HepG2 (cell line): ENCODE data around the gene SFRP2.

Experiments
- FOXA3 ChIP-seq: IDR thresholded peaks from 2 replicates; pipeline ENCODE4 v1.6.1; 2016; ENCODE audit warnings: missing genetic modification reagents, missing compliant biosample characterization
- POLR2A ChIP-seq, 2 experiments: IDR thresholded peaks; 2 replicates each; pipeline ENCODE4 v1.6.1; 2011; ENCODE audit warnings: low read depth in 2 of 2, low read length in 2 of 2, mild to moderate bottlenecking in 1 of 2, moderate library complexity in 1 of 2; ENCODE audit not compliant: insufficient read depth in 1 of 2
- SOX5 ChIP-seq: IDR thresholded peaks from 2 replicates; pipeline ENCODE4 v1.6.1; 2016; ENCODE audit warnings: borderline replicate concordance
- SUZ12 ChIP-seq: fragments of 150-350 bp; IDR thresholded peaks from 2 replicates; pipeline ENCODE4 v1.6.1; 2014; ENCODE audit warnings: low read depth, low read length
- ZNF335 ChIP-seq: sonication (generic); formaldehyde crosslinking; IDR thresholded peaks from 2 replicates; pipeline ENCODE4 v1.4.0; 2020; ENCODE audit warnings: missing genetic modification reagents
- TF ChIP-seq, protein P1 (sequence below): sonication (generic); formaldehyde crosslinking; IDR thresholded peaks from 2 replicates; pipeline ENCODE4 v1.5.0; 2020; ENCODE audit warnings: mild to moderate bottlenecking, missing genetic modification reagents, moderate library complexity
- TF ChIP-seq, protein P2 (sequence below): IDR thresholded peaks from 2 replicates; pipeline ENCODE4 v1.6.1; 2016; ENCODE audit warnings: low read depth, missing genetic modification reagents, missing compliant biosample characterization
- TF ChIP-seq, protein P3 (sequence below): sonication (generic); formaldehyde crosslinking; IDR thresholded peaks from 2 replicates; pipeline ENCODE4 v1.4.0; 2020; ENCODE audit warnings: mild to moderate bottlenecking, missing genetic modification reagents

DNA sequence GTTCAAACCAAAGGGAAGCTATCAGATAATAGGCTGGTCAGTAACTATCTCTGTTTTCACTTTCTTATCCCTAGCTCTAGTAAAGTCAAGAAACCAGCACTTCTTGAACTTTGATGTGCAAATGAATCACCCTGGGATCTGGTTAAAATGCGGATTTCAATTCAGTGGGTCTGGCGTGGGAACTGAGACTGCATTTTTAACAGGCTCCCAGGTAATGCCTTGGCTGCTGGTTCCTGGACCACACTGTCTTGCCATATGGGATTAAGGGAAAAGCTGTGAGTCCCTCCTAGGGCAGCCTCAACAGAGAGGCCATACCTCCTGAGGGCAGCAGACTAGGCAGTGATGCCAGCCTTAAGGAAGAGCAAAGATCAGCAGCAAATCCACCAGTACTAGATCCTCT is 30.7 kb downstream of the SFRP2 start:
- TF ChIP-seq POLR2A (IDR thresholded peaks at IDR 0.05; ENCODE audit: insufficient read depth in 1 of 2, low read depth in 2 of 2, low read length in 2 of 2) (no peak), SUZ12 (no peak), ZNF335 (CRISPR knock-in tag) (no peak), SOX5 (no peak), FOXA3 (no peak)
- TF ChIP-seq, protein P1, sequence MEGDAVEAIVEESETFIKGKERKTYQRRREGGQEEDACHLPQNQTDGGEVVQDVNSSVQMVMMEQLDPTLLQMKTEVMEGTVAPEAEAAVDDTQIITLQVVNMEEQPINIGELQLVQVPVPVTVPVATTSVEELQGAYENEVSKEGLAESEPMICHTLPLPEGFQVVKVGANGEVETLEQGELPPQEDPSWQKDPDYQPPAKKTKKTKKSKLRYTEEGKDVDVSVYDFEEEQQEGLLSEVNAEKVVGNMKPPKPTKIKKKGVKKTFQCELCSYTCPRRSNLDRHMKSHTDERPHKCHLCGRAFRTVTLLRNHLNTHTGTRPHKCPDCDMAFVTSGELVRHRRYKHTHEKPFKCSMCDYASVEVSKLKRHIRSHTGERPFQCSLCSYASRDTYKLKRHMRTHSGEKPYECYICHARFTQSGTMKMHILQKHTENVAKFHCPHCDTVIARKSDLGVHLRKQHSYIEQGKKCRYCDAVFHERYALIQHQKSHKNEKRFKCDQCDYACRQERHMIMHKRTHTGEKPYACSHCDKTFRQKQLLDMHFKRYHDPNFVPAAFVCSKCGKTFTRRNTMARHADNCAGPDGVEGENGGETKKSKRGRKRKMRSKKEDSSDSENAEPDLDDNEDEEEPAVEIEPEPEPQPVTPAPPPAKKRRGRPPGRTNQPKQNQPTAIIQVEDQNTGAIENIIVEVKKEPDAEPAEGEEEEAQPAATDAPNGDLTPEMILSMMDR, result no peak
- TF ChIP-seq, protein P2, sequence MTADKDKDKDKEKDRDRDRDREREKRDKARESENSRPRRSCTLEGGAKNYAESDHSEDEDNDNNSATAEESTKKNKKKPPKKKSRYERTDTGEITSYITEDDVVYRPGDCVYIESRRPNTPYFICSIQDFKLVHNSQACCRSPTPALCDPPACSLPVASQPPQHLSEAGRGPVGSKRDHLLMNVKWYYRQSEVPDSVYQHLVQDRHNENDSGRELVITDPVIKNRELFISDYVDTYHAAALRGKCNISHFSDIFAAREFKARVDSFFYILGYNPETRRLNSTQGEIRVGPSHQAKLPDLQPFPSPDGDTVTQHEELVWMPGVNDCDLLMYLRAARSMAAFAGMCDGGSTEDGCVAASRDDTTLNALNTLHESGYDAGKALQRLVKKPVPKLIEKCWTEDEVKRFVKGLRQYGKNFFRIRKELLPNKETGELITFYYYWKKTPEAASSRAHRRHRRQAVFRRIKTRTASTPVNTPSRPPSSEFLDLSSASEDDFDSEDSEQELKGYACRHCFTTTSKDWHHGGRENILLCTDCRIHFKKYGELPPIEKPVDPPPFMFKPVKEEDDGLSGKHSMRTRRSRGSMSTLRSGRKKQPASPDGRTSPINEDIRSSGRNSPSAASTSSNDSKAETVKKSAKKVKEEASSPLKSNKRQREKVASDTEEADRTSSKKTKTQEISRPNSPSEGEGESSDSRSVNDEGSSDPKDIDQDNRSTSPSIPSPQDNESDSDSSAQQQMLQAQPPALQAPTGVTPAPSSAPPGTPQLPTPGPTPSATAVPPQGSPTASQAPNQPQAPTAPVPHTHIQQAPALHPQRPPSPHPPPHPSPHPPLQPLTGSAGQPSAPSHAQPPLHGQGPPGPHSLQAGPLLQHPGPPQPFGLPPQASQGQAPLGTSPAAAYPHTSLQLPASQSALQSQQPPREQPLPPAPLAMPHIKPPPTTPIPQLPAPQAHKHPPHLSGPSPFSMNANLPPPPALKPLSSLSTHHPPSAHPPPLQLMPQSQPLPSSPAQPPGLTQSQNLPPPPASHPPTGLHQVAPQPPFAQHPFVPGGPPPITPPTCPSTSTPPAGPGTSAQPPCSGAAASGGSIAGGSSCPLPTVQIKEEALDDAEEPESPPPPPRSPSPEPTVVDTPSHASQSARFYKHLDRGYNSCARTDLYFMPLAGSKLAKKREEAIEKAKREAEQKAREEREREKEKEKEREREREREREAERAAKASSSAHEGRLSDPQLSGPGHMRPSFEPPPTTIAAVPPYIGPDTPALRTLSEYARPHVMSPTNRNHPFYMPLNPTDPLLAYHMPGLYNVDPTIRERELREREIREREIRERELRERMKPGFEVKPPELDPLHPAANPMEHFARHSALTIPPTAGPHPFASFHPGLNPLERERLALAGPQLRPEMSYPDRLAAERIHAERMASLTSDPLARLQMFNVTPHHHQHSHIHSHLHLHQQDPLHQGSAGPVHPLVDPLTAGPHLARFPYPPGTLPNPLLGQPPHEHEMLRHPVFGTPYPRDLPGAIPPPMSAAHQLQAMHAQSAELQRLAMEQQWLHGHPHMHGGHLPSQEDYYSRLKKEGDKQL, result no peak
- TF ChIP-seq, protein P3, sequence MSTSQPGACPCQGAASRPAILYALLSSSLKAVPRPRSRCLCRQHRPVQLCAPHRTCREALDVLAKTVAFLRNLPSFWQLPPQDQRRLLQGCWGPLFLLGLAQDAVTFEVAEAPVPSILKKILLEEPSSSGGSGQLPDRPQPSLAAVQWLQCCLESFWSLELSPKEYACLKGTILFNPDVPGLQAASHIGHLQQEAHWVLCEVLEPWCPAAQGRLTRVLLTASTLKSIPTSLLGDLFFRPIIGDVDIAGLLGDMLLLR (CRISPR knock-in tag), result no peak
